GM19468 (cell line): Measurements from ENCODE around the gene RPUSD1.
A peak's percentile ranks its signal among the peaks of the same experiment; 100 is the strongest.

Experiments used
- ATAC-seq: cut with Tn5 transposase; IDR thresholded peaks from one replicate; pipeline ENCODE4 v1.9.1; 2021; ENCODE audit warnings: mild to moderate bottlenecking, moderate library complexity, moderate number of reproducible peaks; ENCODE audit not compliant: unreplicated experiment; ENCODE audit errors: extremely low read depth

Gene RPUSD1

GRCh38 chr16:799948-800833 is 12.0 kb upstream of the RPUSD1 start, which contains the start of gene GNG13:
Gene GNG13, minus strand, starts transcription at chr16:800734. Its CDS starts 1,657 bp downstream, at chr16:799077.
- no peak for ATAC-seq

- no peak for ATAC-seq
Observed at GRCh38 chr16:799111-799947, 11.1 kb upstream of the RPUSD1 start.

DNA sequence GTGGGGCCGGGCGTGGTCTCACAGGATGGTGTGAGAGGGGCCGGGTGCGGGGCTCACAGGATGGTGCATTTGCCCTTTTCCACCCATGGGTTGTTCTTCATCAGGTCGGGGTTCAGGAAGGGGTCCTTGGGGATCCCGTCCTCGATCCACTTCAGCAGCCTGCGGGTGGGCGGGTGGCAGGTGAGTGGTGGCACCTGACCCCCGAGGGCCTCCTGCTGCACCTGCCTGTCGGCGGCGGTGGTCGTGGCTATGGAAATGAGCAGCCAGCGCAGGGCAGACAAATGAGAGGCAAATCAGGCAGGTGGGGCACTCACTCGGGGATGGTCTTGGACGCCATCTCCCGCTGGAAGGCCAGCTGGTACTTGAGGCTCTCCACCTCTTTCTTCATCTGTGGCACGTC is 10.5 kb upstream of the RPUSD1 start:
- no peak for ATAC-seq

DNA sequence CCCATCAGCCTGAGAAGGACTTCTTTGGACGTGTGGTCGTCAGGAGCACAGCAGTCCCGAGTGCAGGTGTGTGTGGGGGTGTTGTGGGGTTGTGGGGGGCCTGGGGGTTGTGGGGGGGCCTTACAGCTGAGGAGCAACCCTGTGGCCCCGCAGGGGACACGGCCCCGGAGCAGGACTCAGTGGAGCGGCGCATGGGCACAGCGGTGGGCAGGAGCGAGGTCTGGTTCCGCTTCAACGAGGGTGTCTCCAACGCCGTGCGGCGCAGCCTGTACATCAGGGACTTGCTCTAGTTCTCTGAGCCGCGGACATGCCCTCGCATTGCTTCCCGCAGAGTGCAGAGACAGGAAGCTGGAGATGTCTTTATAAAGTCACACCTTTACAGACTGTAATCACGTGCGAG is 9.5 kb upstream of the RPUSD1 start:
- ATAC-seq: no peak

DNA sequence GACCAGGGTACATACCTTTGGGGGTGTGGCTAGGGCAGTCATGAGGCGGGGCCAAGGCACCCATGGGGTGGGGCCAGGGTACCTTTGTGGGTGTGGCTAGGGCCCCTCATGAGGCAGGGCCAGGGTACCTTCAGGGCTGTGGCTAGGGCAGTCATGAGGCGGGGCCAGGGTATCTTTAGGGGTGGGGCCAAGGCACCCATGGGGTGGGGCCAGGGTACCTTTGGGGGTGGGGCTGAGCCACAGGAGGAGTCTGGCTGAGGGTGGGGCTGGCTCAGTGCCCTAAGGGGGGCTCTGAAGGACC is 8.9 kb upstream of the RPUSD1 start:
- ATAC-seq: no peak

DNA sequence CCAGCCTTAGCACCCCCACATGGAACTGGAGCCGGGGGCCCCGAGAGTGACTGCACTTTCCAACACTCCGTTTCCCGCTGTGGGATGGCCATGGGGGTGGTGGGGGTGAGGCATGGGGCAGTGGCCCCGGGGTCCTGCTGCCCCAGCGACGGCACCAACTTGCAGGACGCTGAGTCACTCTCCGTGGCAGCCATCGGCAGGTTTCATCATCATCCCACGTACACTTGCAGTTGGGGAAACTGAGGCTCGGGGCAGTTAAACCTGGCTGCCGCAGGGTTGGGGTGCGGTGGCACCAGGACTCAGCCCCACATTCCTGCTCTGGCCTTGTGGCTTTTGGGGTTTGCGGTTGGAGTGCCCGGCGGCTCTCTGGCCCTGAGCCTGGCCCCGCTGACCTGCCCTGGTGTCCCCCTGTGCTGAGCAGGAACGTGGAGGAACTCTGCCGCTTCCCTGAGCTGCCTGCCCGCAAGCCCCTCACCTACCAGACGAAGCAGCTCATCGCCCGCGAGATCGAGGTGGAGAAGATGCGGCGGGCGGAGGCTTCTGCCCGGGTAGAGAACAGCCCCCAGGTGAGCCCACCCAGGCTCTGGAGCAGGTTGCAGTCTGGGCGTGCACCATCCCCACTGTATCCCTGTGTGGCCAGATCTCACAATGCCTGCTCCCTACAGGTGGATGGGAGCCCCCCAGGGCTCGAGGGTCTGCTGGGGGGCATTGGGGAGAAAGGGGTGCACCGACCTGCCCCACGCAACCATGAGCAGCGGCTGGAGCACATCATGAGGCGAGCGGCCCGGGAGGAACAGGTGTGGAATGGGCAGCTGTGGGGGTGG is 8.3 kb upstream of the RPUSD1 start:
- no peak for ATAC-seq

DNA sequence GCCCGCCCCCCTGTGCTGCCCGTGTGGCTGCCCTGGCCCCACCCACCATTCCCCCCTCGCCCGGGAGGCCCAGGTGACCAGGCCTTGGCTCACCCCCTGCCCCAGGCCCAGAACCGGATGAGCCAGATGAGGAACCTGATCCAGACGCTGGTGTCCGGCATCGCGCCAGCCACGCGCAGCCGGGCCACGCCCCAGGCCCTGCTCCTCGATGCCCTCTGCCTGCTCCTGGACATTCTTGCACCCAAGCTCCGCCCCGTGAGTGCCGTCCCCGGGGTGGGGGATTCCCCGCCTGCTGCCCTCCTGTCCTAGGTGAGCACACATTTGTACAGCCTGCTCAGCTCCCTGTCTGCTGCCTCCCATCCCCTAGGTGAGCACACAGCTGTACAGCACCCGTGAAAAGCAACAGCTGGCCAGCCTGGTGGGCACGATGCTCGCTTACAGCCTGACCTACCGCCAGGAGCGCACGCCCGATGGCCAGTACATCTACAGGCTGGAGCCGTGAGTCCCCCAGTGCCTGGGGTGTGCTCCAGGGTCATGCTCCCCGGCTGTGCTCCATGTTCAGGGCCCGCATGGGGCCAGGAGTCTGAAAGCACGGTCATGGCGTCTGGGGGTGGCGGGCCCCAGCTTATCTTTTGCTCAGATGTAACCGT is 7.5 kb upstream of the RPUSD1 start:
- no peak for ATAC-seq

GRCh38 chr16:794853-795466 is 6.8 kb upstream of the RPUSD1 start:
- ATAC-seq: no peak

DNA sequence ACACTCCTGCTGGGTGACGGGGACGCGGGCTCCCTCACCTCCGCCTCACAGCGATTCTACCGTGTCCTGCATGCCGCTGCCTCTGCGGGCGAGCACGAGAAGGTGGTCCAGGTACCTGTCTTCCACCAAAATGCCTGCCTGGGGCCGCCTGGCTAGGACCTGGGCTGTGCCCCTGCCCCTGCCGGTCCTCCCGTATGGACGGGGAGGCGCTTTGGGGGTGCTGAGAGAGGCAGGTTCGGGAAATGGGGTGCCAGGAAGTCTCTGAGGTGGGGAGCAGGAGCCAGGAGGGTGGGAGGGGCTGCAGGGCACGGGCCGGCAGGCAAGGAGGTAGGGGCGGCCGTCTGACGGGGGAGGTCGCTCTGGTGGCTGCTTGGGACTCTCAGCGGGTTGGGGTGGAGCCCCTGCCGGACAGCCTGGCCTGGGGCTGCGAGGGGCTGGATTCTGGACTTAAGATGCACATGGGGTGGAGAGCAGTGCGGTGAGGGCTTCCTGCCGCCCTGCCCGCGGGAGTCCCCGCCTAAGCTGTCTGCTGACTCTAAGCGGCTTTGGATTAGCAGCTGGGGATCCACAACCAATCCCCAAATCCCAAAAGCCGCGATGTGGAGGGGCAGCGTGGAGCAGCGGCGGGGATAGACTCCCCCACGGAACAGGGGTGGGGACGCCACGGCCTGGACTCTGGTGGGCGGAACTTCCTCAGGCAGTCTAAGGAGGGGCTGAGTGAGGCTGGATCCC is 6.1 kb upstream of the RPUSD1 start:
- no peak for ATAC-seq

DNA sequence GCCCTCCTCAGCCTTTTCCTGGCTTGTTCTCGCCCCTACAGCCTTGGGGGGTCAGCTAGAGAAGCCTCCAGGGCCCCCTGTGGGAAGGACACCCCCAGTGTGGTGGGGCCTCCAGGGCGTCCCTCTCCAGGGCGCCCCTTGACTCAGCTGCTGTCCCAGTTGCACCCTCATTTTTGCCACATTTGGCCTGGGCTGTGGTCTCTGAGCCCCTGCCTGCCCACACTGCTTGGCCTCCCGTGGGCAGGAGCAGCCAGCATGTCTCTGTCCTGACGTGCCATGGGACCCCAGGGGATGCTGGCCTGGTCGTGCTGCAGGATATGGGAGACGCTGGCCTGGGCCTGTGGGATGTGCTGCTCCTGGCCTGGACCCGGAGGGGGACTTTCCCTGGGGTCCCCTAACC is 5.2 kb upstream of the RPUSD1 start:
- ATAC-seq: no peak

DNA sequence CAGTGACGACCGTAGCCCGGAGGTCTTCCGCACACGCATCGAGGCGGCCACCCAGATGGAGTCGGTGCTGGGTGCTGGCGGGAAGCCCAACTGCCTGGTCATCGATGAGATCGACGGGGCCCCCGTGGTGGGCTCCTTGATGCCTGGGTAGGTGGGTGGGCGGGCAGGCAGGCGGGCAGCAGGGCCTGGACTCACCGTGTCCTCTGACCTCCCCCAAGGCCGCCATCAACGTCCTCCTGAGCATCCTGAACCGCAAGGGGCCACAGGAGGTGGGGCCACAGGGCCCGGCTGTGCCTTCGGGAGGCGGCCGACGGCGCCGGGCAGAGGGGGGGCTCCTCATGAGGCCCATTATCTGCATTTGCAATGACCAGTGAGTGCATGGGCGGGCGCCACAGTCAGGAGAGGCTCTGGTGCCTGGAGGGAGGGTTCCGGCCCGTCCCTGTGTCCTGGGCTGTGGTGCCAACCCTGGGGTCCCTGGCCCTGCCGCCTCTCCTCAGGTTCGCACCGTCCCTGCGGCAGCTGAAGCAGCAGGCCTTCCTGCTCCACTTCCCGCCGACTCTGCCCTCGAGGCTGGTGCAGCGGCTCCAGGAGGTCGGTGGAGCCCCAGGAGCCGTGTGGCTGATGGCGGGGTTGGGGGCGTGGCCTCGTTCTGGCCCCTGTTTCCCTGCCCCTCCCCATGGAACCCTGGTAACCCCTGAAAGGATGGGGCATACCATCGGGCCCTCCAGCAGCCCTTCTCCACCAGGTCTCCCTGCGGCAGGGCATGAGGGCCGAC is 4.2 kb upstream of the RPUSD1 start:
- ATAC-seq: no peak

- ATAC-seq: no peak
Observed at GRCh38 chr16:791131-791530, 3.0 kb upstream of the RPUSD1 start.

- no peak for ATAC-seq
Observed at GRCh38 chr16:790086-790485, 1.9 kb upstream of the RPUSD1 start.

- no peak for ATAC-seq
Observed at GRCh38 chr16:789191-789850, 1.1 kb upstream of the RPUSD1 start.

DNA sequence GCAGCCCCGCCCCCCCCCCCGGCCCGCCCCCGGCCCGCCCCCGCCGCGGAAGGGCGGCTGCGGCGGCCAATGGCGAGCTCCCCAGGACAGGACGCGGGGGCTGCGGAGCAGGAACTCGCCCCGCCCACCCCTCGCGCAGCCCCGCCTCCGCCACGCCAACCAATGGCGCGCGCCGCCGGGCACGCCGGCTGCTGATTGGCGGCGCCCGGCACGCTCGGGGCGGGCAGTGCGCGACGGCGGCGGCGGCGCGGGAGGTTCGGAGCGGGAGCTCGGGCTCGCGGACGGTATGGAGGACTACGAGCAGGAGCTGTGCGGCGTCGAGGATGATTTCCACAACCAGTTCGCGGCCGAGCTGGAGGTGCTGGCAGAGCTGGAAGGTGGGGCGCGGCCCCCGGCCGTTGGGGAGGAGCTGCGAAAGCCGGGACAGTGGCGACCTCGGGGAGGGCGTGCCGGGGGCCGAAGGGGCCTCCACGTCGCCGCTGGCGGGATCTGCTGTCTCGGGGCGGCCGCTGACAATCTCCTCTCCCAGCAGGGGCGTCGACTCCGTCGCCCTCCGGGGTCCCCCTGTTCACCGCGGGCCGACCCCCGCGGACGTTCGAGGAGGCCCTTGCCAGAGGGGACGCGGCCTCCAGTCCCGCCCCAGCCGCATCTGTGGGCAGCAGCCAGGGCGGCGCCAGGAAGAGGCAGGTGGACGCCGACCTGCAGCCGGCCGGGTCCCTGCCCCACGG is 382 bp upstream of the RPUSD1 start, which contains the start of gene CHTF18:
Gene CHTF18 (plus strand): TSS at position 222 of the 728 bp plus-strand sequence. CDS start 65 bp downstream, at position 287.
- peak; percentile 68 for ATAC-seq

GRCh38 chr16:787321-787966 is 737 bp downstream of the RPUSD1 start:
- no peak for ATAC-seq
